GM19397 (cell line): Measurements from ENCODE around the gene YIPF6.
A peak's percentile ranks its signal among the peaks of the same experiment; 100 is the strongest.
"Not testable (repeated sequence)": the region's sequence is repeated elsewhere in the genome, so short reads cannot be mapped to it uniquely, and the experiment has no call there.

Experiments used
- ATAC-seq: cut with Tn5 transposase; IDR thresholded peaks from one replicate; pipeline ENCODE4 v1.9.1; 2021; ENCODE audit warnings: mild to moderate bottlenecking, moderate library complexity; ENCODE audit not compliant: unreplicated experiment

YIPF6 gene

GRCh38 chrX:68498508-68499379, at the start of gene YIPF6:
Gene YIPF6 (plus strand): TSS chrX:68499051. CDS start chrX:68499067, 16 bp downstream.
- ATAC-seq = peak; percentile 99

- ATAC-seq = no peak
Observed at GRCh38 chrX:68451720-68452119, 47.1 kb upstream of the YIPF6 start.

- ATAC-seq = no peak
Observed at GRCh38 chrX:68454476-68455150, 44.2 kb upstream of the YIPF6 start.

GRCh38 chrX:68455151-68455510, 43.7 kb upstream of the YIPF6 start:
- ATAC-seq = no peak

- no peak for ATAC-seq
Observed at GRCh38 chrX:68461093-68461492, 37.8 kb upstream of the YIPF6 start.

- ATAC-seq = no peak
Observed at GRCh38 chrX:68461576-68461975, 37.3 kb upstream of the YIPF6 start.

- no peak for ATAC-seq
Observed at GRCh38 chrX:68462197-68462596, 36.7 kb upstream of the YIPF6 start.

- peak; percentile 61 for ATAC-seq
Observed at GRCh38 chrX:68462653-68463052, 36.2 kb upstream of the YIPF6 start.

- ATAC-seq = no peak
Observed at GRCh38 chrX:68463880-68464279, 35.0 kb upstream of the YIPF6 start.

- ATAC-seq = no peak
Observed at GRCh38 chrX:68464796-68465195, 34.1 kb upstream of the YIPF6 start.

- ATAC-seq = no peak
Observed at GRCh38 chrX:68480969-68481368, 17.9 kb upstream of the YIPF6 start.

GRCh38 chrX:68486198-68486597, 12.7 kb upstream of the YIPF6 start:
- ATAC-seq = not testable (repeated sequence)

GRCh38 chrX:68487254-68487653, 11.6 kb upstream of the YIPF6 start:
- no peak for ATAC-seq

- ATAC-seq = no peak
Observed at GRCh38 chrX:68487924-68488323, 10.9 kb upstream of the YIPF6 start.

- ATAC-seq = no peak
Observed at GRCh38 chrX:68488657-68489056, 10.2 kb upstream of the YIPF6 start.

- peak; percentile 73 for ATAC-seq
Observed at GRCh38 chrX:68490644-68491043, 8.2 kb upstream of the YIPF6 start.

GRCh38 chrX:68492583-68492982, 6.3 kb upstream of the YIPF6 start:
- no peak for ATAC-seq

GRCh38 chrX:68493776-68494175, 5.1 kb upstream of the YIPF6 start:
- not testable (repeated sequence) for ATAC-seq

GRCh38 chrX:68498044-68498507, 775 bp upstream of the YIPF6 start:
- no peak for ATAC-seq

- no peak for ATAC-seq
Observed at GRCh38 chrX:68499543-68500504, 973 bp downstream of the YIPF6 start.
